Right lobe of liver (tissue), 6 donors: ENCODE results near the gene AGPAT2. TPM values are rescaled to one million over a fixed set of nuclear protein-coding genes. Genes with fewer than 3 reads are reported as not detected.

Experiments used
- ATAC-seq, 4 donors: fragments of 200-7000 bp; cut with Tn5 transposase; one replicate each; pipeline ENCODE4 v1.9.1; 2020; ENCODE audit warnings: mild to moderate bottlenecking in 4 of 4, moderate library complexity in 4 of 4
- DNase-seq, 3 donors: peaks; one replicate each; pipeline ENCODE4 v3.0.0-alpha.2; 2020
- H3K27ac ChIP-seq, 3 donors: fragments of 200-600 bp; one replicate each; pipeline ENCODE4 v1.8.0; 2022
- H3K27me3 ChIP-seq, 2 donors: fragments of 200-600 bp; one replicate each; pipeline ENCODE4 v1.8.0; 2022
- H3K36me3 ChIP-seq, 4 donors: fragments of 200-600 bp; sonication (generic) in 1 of 4; one replicate each; pipeline versions ENCODE4 v1.5.1 to v1.8.0; 2017 to 2022; ENCODE audit warnings: control low read depth in 1 of 4
- H3K4me1 ChIP-seq, 4 donors: fragments of 200-600 bp; sonication (generic) in 1 of 4; one replicate each; pipeline versions ENCODE4 v1.5.1 to v1.8.0; 2017 to 2022; ENCODE audit warnings: control low read depth in 1 of 4
- H3K4me3 ChIP-seq, 3 donors: fragments of 200-600 bp; one replicate each; pipeline ENCODE4 v1.8.0; 2022
- H3K9me3 ChIP-seq, 4 donors: fragments of 200-600 bp; sonication (generic) in 1 of 4; one replicate each; pipeline versions ENCODE4 v1.5.1 to v1.8.0; 2017 to 2022; ENCODE audit warnings: control low read depth in 1 of 4
- CTCF ChIP-seq, 4 donors: fragments of 200-600 bp in 3 of 4; fragments of 450-650 bp in 1 of 4; IDR thresholded peaks; one replicate each; pipeline versions ENCODE4 v1.5.1 to v1.8.0; 2016 to 2022; ENCODE audit warnings: antibody characterized with exemption in 4 of 4, mild to moderate bottlenecking in 2 of 4
- POLR2A ChIP-seq: fragments of 450-650 bp; IDR thresholded peaks from one replicate; pipeline ENCODE4 v1.6.1; 2017; ENCODE audit warnings: antibody characterized with exemption, mild to moderate bottlenecking
- WGBS: methylation state at CpG from one replicate; pipeline ENCODE4 v1.1.6; 2018; ENCODE audit warnings: low coverage, low lambda C conversion rate; ENCODE audit not compliant: insufficient coverage; ENCODE audit errors: missing lambda C conversion rate; 5-methylcytosine and 5-hydroxymethylcytosine counted together
- intact Hi-C, 2 donors: fragments of 100-400 bp; cut with DNase I; formaldehyde crosslinking; loops; one replicate each; pipeline versions ENCODE4 v1.11.2 to v1.14.1; 2022
- total RNA-seq, 6 experiments: library from RNA; depleted of rRNA in 2 of 6; stranded (reverse); fragments of >200 nt in 2 of 6; fragmentation: NEBNext Ultra II Directional in 3 of 6; extraction: Animal tissue kit (Norgen Biotek cat#: 25700) in 3 of 6; gene quantifications; one replicate each; pipeline versions ENCODE4 v1.1.0 to v1.2.4, GENCODE V29; 2016 to 2023
- donor health status: DM: no; HTN: yes; CAD: no.
- donor health status: DM: no; HTN: no; CAD: no.
- donor health status: DM: no; HTN: no; CAD: no.
- donor health status: DM: no; HTN: yes; CAD: no.
- donor health status: DM: no; HTN: yes; CAD: no.

Gene AGPAT2
- total RNA-seq, 6 experiments from 2014 or later: 117 to 379 (median 184) TPM

GRCh38 chr9:136631038-136632000 is 55.9 kb downstream of the AGPAT2 start:
- TF ChIP-seq POLR2A (no peak), CTCF (IDR thresholded peaks at IDR 0.05) (peak; percentile 78 to 92 (median 86))
- Histone ChIP-seq H3K27ac (no peak overlapping the region), H3K27me3 (no peaks in the 10 kb centered on the region), H3K4me3 (no peak overlapping the region), H3K9me3 (no peaks in the 10 kb centered on the region), H3K4me1 (peaks cover 0 to 33% (median 6%) of the 10 kb centered on the region in 4 donors), H3K36me3 (no peaks in the 10 kb centered on the region)
- ATAC-seq (peak; percentile 63 to 77 (median 70)), DNase-seq (peak; percentile 81 to 83 (median 82))
- intact Hi-C loops: loop anchor here in 1 of 2 donors (2.0 kb wide), 1 partner anchor 141 kb away; no protein-coding TSS in a partner anchor
- 40% methylated on average over 31 of the region's 31 CpGs for WGBS

GRCh38 chr9:136630662-136630992 is 56.6 kb downstream of the AGPAT2 start:
- Histone ChIP-seq H3K27ac (no peak overlapping the region), H3K36me3 (no peaks in the 10 kb centered on the region), H3K4me1 (peaks cover 0 to 40% (median 9%) of the 10 kb centered on the region in 4 donors), H3K9me3 (no peaks in the 10 kb centered on the region), H3K4me3 (no peak overlapping the region), H3K27me3 (no peaks in the 10 kb centered on the region)
- DNase-seq (no peak), ATAC-seq (no peak)
- TF ChIP-seq CTCF (IDR thresholded peaks at IDR 0.05) (no peak), POLR2A (no peak)
- intact Hi-C loops: loop anchor here in 1 of 2 donors (2.0 kb wide), 1 partner anchor 140 kb away; no protein-coding TSS in a partner anchor
- WGBS: 49% methylated on average over 8 of the region's 12 CpGs

GRCh38 chr9:136629879-136630661 is 57.2 kb downstream of the AGPAT2 start:
- 9% methylated on average over 6 of the region's 19 CpGs for WGBS
- Histone ChIP-seq H3K4me1 (peaks cover 0 to 45% (median 12%) of the 10 kb centered on the region in 4 donors), H3K27me3 (no peaks in the 10 kb centered on the region), H3K9me3 (no peaks in the 10 kb centered on the region), H3K27ac (no peak overlapping the region), H3K36me3 (no peaks in the 10 kb centered on the region), H3K4me3 (no peak overlapping the region)
- peak; percentile 9 to 47 (median 40) for ATAC-seq
- intact Hi-C loops: loop anchor here (2.0 to 10.0 kb wide), 3 partner anchors 85 to 143 kb away; partner anchors contain the start of gene NOTCH1 (in 1 of the 2)
- TF ChIP-seq POLR2A: no peak
- TF ChIP-seq CTCF (IDR thresholded peaks at IDR 0.05): peak; percentile 52 to 73 (median 70)
- DNase-seq: peak; percentile 77 to 79 (median 77)

GRCh38 chr9:136629001-136629878 is 58.0 kb downstream of the AGPAT2 start:
- Histone ChIP-seq H3K27me3 (no peaks in the 10 kb centered on the region), H3K4me1 (peaks cover 0 to 53% (median 16%) of the 10 kb centered on the region in 4 donors), H3K9me3 (no peaks in the 10 kb centered on the region), H3K27ac (no peak overlapping the region), H3K36me3 (no peaks in the 10 kb centered on the region), H3K4me3 (no peak overlapping the region)
- DNase-seq (peak in 2 of 3 donors; percentile 27 to 48), ATAC-seq (no peak)
- intact Hi-C loops: loop anchor here in 1 of 2 donors (5.0 to 10.0 kb wide), 2 partner anchors 84 to 142 kb away; partner anchors contain the start of gene NOTCH1
- WGBS: 43% methylated on average over 5 of the region's 22 CpGs
- TF ChIP-seq CTCF (IDR thresholded peaks at IDR 0.05): no peak
- TF ChIP-seq POLR2A: no peak
